ENCODE data around the gene ZNF316. TPM values are rescaled to one million over a fixed set of nuclear protein-coding genes. Genes with fewer than 3 reads are reported as not detected.

ZNF316 gene
- total RNA-seq, 4 donors from 2014 or later = 20.8 to 58.6 (median 30.6) TPM

DNA sequence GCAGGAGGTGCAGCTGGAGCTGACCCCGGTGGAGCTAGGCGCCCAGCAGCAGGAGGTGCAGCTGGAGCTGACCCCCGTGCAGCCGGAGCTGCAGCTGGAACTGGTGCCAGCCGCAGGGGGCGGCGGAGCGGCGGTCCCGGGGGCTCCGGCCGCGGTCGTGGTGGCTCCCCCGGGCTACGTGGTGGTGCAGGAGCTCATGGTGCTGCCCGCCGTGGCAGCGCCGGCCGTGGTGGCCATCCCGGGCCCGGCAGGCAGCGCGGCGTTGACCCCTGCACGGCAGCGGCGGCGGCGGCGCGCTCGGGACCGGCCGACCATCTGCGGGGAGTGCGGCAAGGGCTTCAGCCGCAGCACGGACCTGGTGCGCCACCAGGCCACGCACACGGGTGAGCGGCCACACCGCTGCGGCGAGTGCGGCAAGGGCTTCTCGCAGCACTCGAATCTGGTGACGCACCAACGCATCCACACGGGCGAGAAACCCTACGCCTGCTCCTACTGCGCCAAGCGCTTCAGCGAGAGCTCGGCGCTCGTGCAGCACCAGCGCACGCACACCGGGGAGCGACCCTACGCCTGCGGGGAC lies 14.9 kb upstream of the ZNF316 start:
- WGBS = 100% methylated on average over 1 of the region's 67 CpGs
- peaks cover 24% of the 10 kb centered on the region for H3K36me3 ChIP-seq

DNA sequence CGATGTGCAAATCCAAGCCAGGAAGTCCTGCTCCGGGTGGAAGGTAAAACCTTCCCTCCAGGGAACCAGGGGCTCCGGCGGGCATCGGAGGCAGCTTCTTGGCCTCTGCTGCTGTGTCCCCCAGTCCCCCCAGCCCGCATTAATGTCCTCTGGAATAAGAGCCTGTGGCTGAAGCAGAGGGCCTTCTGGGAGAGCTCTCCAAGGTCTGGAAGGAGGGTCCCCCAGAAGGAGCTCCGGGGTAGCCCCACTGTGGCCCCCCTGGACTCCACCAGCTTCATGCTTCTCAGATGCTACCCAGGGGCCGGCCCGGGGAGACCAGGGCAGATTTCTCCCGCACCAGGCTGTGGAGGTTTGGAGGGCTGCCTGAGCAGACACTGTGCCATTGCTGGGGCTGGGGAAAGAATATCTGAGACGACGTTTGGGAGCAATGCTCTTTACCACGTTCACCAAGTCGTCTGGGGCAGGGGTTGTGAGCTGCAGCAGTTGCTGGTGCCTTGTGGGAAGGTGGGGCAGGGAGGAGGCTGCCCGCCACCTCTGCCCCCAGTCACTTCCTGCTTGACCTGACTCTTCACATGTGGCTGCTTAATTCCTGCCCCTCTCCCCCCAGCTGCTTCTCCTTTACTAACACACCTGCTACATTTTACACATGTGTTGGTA lies 13.4 kb upstream of the ZNF316 start:
- no peaks in the 10 kb centered on the region for H3K27me3 ChIP-seq
- H3K36me3 ChIP-seq = peaks cover 24% of the 10 kb centered on the region
- WGBS = 64% methylated on average over 9 of the region's 15 CpGs
- H3K9me3 ChIP-seq = no peaks in the 10 kb centered on the region
- TF ChIP-seq, protein P1, sequence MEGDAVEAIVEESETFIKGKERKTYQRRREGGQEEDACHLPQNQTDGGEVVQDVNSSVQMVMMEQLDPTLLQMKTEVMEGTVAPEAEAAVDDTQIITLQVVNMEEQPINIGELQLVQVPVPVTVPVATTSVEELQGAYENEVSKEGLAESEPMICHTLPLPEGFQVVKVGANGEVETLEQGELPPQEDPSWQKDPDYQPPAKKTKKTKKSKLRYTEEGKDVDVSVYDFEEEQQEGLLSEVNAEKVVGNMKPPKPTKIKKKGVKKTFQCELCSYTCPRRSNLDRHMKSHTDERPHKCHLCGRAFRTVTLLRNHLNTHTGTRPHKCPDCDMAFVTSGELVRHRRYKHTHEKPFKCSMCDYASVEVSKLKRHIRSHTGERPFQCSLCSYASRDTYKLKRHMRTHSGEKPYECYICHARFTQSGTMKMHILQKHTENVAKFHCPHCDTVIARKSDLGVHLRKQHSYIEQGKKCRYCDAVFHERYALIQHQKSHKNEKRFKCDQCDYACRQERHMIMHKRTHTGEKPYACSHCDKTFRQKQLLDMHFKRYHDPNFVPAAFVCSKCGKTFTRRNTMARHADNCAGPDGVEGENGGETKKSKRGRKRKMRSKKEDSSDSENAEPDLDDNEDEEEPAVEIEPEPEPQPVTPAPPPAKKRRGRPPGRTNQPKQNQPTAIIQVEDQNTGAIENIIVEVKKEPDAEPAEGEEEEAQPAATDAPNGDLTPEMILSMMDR (IDR thresholded peaks at IDR 0.05) = no peak
- TF ChIP-seq EP300 (IDR thresholded peaks at IDR 0.05) = no peak
- TF ChIP-seq POLR2A (IDR thresholded peaks at IDR 0.05) = no peak
- no peak for TF ChIP-seq POLR2AphosphoS5 (IDR thresholded peaks at IDR 0.05)
- peaks cover 7% of the 10 kb centered on the region for H3K4me1 ChIP-seq
- DNase-seq (ENCODE audit: low spot score in 2 of 2) = no peak
- no peak overlapping the region for H3K27ac ChIP-seq
- no peak overlapping the region for H3K4me3 ChIP-seq

More for the DNA sequence above, 14.9 kb upstream of the ZNF316 start:
- no peaks in the 10 kb centered on the region for H3K4me1 ChIP-seq
- H3K9me3 ChIP-seq = no peaks in the 10 kb centered on the region
- no peak overlapping the region for H3K4me3 ChIP-seq
- no peak overlapping the region for H3K27ac ChIP-seq
- H3K27me3 ChIP-seq = no peaks in the 10 kb centered on the region
- TF ChIP-seq EP300 (IDR thresholded peaks at IDR 0.05) (no peak), POLR2A (IDR thresholded peaks at IDR 0.05) (no peak), POLR2AphosphoS5 (IDR thresholded peaks at IDR 0.05) (no peak)
- TF ChIP-seq, protein P1 (IDR thresholded peaks at IDR 0.05) = no peak
- no peak for DNase-seq (ENCODE audit: low spot score in 2 of 2)

DNA sequence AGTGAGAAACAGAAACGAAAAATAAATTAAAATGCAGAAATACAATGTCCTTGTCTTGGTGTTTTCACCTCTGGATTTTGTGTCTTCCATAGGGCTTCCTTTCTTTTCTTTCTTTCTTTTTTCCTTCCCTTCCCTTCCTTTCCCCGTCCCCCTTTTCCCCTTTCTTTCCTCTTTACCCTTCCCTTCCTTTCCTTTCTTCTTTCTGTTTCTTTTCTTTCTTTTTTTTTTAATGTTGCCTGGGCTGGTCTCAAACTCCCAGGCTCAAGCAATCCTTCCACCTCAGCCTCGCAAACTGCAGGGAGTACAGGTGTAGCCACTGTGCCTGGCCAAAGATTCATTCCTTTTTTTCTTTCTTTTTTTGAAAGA lies 12.9 kb upstream of the ZNF316 start:
- 80% methylated on average over 3 of the region's 3 CpGs for WGBS
- Histone ChIP-seq H3K4me1 (peaks cover 7% of the 10 kb centered on the region), H3K27me3 (no peaks in the 10 kb centered on the region), H3K27ac (no peak overlapping the region), H3K9me3 (no peaks in the 10 kb centered on the region), H3K36me3 (peaks cover 24% of the 10 kb centered on the region), H3K4me3 (no peak overlapping the region)
- TF ChIP-seq POLR2AphosphoS5 (IDR thresholded peaks at IDR 0.05) (no peak), POLR2A (IDR thresholded peaks at IDR 0.05) (no peak), EP300 (IDR thresholded peaks at IDR 0.05) (no peak)
- TF ChIP-seq, protein P1 (IDR thresholded peaks at IDR 0.05) = no peak
- DNase-seq (ENCODE audit: low spot score in 2 of 2) = no peak

DNA sequence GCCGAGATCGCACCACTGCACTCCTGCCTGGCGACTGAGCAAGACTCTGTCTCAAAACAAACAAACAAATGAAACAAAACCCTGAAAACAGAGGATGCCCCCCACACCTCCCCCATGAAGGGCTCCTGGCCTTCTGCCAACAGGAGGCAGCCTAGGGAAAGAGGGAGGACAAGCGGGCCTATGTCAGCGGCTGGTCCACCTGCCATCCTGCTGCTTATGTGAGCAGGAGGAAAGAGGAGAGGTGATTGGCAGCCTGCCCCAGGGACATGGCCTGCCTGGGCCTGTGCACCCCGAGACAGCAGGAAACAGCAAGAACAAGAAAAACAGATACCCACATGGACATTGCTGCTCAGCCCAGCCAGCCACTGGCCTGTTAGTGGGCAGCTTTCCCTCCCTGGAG lies 9.1 kb upstream of the ZNF316 start:
- Histone ChIP-seq H3K4me3 (no peak overlapping the region), H3K9me3 (no peaks in the 10 kb centered on the region), H3K4me1 (peaks cover 7% of the 10 kb centered on the region), H3K27ac (no peak overlapping the region), H3K36me3 (peaks cover 10% of the 10 kb centered on the region), H3K27me3 (no peaks in the 10 kb centered on the region)
- WGBS = 86% methylated on average over 3 of the region's 6 CpGs
- TF ChIP-seq POLR2AphosphoS5 (IDR thresholded peaks at IDR 0.05) (no peak), POLR2A (IDR thresholded peaks at IDR 0.05) (no peak), EP300 (IDR thresholded peaks at IDR 0.05) (no peak)
- TF ChIP-seq, protein P1 (IDR thresholded peaks at IDR 0.05) = no peak
- no peak for DNase-seq (ENCODE audit: low spot score in 2 of 2)

DNA sequence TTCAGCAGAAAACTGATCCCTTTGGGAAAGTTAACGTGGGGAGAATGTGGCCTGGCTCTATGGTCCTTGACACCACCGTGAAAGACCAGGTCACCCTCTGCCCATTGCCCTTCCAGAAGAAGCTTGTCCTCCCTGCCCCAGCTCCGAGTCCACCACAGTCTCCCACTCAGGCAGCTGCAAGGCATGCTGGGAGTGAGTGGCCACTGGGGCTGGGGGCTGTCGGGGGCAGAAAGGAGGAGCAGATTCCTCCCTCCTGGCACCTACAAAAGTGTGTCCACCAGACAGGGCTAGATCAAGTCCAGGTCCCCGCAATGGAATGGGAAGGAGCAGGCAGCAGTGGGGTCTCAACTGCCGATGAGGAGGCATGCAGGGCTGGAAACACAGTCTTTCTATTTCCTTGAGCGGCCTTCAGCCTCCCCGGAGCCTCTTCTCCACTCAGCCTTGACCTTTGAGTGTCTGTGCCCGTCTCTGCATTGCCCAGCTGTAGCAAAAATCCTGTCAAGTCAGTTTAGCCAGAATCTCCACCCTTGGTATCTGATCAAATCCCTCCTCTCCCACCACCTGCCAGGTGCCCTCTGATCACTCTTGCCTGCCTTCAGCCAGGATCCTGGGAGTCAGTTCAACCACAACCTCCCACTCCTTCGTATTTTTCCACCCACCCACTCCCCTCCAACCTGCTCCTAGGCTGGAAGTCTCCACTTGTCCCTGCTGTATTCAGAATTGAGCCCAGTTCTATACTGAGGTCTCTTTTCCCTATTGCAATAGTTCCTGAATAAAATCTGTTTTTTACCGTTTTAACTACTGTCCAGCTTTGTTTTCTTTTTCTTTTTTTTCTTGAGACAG lies 6.9 kb upstream of the ZNF316 start:
- Histone ChIP-seq H3K27me3 (no peaks in the 10 kb centered on the region), H3K4me3 (no peak overlapping the region), H3K36me3 (no peaks in the 10 kb centered on the region), H3K4me1 (peaks cover 7% of the 10 kb centered on the region), H3K27ac (no peak overlapping the region), H3K9me3 (no peaks in the 10 kb centered on the region)
- WGBS = 66% methylated on average over 11 of the region's 11 CpGs
- no peak for DNase-seq (ENCODE audit: low spot score in 2 of 2)
- TF ChIP-seq POLR2AphosphoS5 (IDR thresholded peaks at IDR 0.05) = no peak
- TF ChIP-seq EP300 (IDR thresholded peaks at IDR 0.05) = no peak
- TF ChIP-seq, protein P1 (IDR thresholded peaks at IDR 0.05) = no peak
- no peak for TF ChIP-seq POLR2A (IDR thresholded peaks at IDR 0.05)
